BE2C (cell line): ENCODE measurements around the gene EEPD1.

Experiments used
- DNase-seq: peaks from one replicate; pipeline ENCODE4 v3.0.0-alpha.2; 2020
- H3K27me3 ChIP-seq: fragments of 250-450 bp; sonication (Bioruptor Pico); 2 replicates; pipeline ENCODE4 v1.5.1; 2020; ENCODE audit warnings: mild to moderate bottlenecking
- H3K36me3 ChIP-seq: fragments of 250-450 bp; sonication (Bioruptor Pico); 2 replicates; pipeline ENCODE4 v1.5.1; 2020; ENCODE audit warnings: mild to moderate bottlenecking
- H3K4me1 ChIP-seq: fragments of 250-450 bp; sonication (Bioruptor Pico); 2 replicates; pipeline ENCODE4 v1.5.1; 2020
- H3K4me3 ChIP-seq: 2 replicates; pipeline ENCODE4 v1.5.1; 2011; ENCODE audit warnings: low read depth, low read length
- H3K9me3 ChIP-seq: fragments of 250-450 bp; sonication (Bioruptor Pico); 2 replicates; pipeline ENCODE4 v1.5.1; 2020
- CTCF ChIP-seq: IDR thresholded peaks from 2 replicates; pipeline ENCODE4 v1.5.1; 2012; ENCODE audit warnings: mild to moderate bottlenecking, low read depth, low read length

Gene EEPD1

DNA sequence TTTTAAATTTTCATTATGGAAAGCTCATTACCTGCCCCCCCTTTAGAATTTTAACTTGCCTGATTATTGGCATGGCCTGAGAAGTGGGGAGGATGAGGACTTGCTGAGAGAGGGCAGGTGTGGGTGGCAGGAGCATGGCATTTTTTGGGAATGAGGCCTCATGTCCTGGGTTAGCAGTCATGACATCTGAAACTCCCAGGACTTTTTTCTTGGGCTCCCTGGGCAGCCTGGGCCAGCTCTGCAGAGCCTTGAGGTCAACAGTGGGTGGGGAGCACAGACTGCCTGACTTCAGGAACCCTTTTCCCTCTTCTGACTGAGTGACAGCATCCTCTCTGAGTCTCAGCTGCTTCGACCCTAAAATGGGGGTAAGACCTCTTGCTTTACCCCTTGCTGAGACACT, 46.3 kb downstream of the EEPD1 start:
- Histone ChIP-seq H3K4me1 (peaks cover 8% of the 10 kb centered on the region; the same call in 1 of the 2 replicates), H3K9me3 (no peaks in the 10 kb centered on the region), H3K4me3 (no peak overlapping the region), H3K36me3 (no peaks in the 10 kb centered on the region), H3K27me3 (no peaks in the 10 kb centered on the region)
- TF ChIP-seq CTCF, result no peak
- no peak for DNase-seq

DNA sequence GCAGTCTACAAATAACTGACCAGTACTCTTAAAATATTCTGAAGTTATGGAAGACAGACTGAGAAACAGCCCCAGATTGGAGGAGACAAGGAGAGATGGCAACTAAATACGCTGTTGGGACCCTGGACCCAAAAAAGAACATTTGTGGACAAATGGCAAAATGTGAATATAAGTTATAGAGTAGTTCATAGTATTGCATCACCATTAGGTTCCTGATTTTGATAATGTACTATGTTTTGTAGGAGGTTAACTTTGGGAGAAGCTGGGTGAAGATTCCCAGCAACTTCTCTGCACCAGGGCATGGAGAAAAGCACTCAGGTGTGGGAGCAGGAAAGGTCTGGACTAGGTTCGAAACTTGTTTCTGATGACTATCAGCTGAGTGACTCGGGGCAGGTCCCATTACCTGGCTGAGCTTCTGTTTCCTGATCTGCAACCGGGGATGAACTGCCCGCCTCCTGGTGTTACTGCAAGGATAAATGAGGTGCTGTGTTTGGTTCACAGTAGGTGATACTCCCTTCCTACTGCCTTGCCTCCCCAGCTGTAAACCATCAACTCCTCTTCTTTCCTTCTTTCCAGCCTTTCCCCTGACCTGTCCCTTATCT, 48.2 kb downstream of the EEPD1 start:
- no peak overlapping the region for H3K4me3 ChIP-seq
- no peak for TF ChIP-seq CTCF
- DNase-seq, result no peak

GRCh38 chr7:36202398-36202797, 49.3 kb downstream of the EEPD1 start:
- Histone ChIP-seq H3K36me3 (no peaks in the 10 kb centered on the region), H3K4me3 (no peak overlapping the region), H3K27me3 (no peaks in the 10 kb centered on the region), H3K4me1 (peaks cover 8% of the 10 kb centered on the region; the same call in 1 of the 2 replicates), H3K9me3 (no peaks in the 10 kb centered on the region)
- no peak for TF ChIP-seq CTCF
- no peak for DNase-seq

More for the DNA sequence above, 48.2 kb downstream of the EEPD1 start:
- Histone ChIP-seq H3K9me3 (no peaks in the 10 kb centered on the region), H3K36me3 (no peaks in the 10 kb centered on the region), H3K27me3 (no peaks in the 10 kb centered on the region), H3K4me1 (peaks cover 8% of the 10 kb centered on the region; the same call in 1 of the 2 replicates)

DNA sequence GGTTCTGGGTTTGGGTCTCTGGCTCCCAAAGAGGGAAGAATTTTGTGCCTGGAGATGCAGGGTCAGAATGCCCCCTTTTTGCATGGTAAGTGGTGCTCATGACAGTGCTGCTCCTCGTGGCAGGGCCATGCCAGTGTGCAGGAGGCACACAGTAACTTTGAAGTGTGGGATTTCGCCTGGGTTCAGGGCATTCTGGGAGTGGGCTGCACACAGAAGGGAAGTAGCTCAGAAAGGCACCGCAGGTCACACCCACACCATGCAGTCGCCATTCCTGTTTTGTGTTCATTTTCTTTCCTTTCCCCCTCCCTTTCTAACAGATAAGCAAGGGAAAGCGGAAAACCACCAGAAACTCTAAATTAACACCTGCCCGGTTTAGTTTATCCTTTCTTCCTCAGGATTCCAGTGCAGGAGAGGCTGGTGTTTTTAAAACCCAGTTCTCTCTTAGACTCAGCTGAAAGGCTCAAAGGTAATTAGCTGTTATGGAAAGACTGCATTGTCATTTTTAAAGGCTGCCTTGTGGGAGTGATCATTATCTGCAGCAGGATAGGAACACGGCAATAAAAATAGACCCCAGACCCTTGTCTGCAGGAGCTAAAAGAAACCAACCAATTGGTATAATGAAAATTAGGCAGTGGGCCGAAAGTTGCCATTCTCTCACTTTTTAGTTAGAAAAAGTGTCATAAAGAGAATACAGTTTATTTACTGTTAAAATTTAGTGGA, 50.2 kb downstream of the EEPD1 start:
- Histone ChIP-seq H3K9me3 (no peaks in the 10 kb centered on the region), H3K27me3 (no peaks in the 10 kb centered on the region), H3K4me3 (no peak overlapping the region), H3K36me3 (no peaks in the 10 kb centered on the region), H3K4me1 (peaks cover 12% of the 10 kb centered on the region)
- DNase-seq, result no peak
- TF ChIP-seq CTCF, result no peak

- Histone ChIP-seq H3K27me3 (no peaks in the 10 kb centered on the region), H3K36me3 (no peaks in the 10 kb centered on the region), H3K4me3 (no peak overlapping the region), H3K4me1 (peaks cover 14% of the 10 kb centered on the region), H3K9me3 (no peaks in the 10 kb centered on the region)
- TF ChIP-seq CTCF, result no peak
- no peak for DNase-seq
Observed at GRCh38 chr7:36204044-36204663, 51.1 kb downstream of the EEPD1 start.
